Activated B cell treated with CpG ODN at 0.5 μM for 24 hours (primary cell): ENCODE data around the gene CRMP1. TPM values are rescaled to one million over a fixed set of nuclear protein-coding genes. Genes with fewer than 3 reads are reported as not detected.

Experiments used
- ATAC-seq: fragments of 200-7000 bp; cut with Tn5 transposase; one replicate; pipeline ENCODE4 v1.10.0; 2021; ENCODE audit warnings: low read depth, mild to moderate bottlenecking, moderate library complexity
- CTCF ChIA-PET: fragments of 350-600 bp; sonication (Branson Sonifier 250); formaldehyde crosslinking; loops from one replicate; lab custom pipeline; 2021; ENCODE audit warnings: antibody characterized with exemption; lab: Charles Lee
- POLR2A ChIA-PET: fragments of 350-600 bp; sonication (Branson Sonifier 250); formaldehyde crosslinking; loops from one replicate; lab custom pipeline; 2021; ENCODE audit warnings: antibody characterized with exemption; lab: Charles Lee
- DNase-seq: peaks from one replicate; pipeline ENCODE4 v3.0.0; 2022
- H3K27ac Mint-ChIP-seq: one replicate; pipeline ENCODE4 v1.8.0; 2020; ENCODE audit warnings: mixed read lengths
- H3K27me3 Mint-ChIP-seq: one replicate; pipeline ENCODE4 v1.8.0; 2021; ENCODE audit warnings: mixed read lengths
- H3K36me3 Mint-ChIP-seq: one replicate; pipeline ENCODE4 v1.8.0; 2021; ENCODE audit warnings: low read depth, mixed read lengths
- H3K4me1 Mint-ChIP-seq: one replicate; pipeline ENCODE4 v1.8.0; 2021; ENCODE audit warnings: mixed read lengths
- H3K4me3 Mint-ChIP-seq: one replicate; pipeline ENCODE4 v1.8.0; 2020; ENCODE audit warnings: mild to moderate bottlenecking, mixed read lengths
- H3K9me3 Mint-ChIP-seq: one replicate; pipeline ENCODE4 v1.8.0; 2020; ENCODE audit warnings: mixed read lengths
- CTCF ChIP-seq: fragments of 200-600 bp; IDR thresholded peaks from one replicate; pipeline ENCODE4 v1.8.0; 2022; ENCODE audit warnings: antibody characterized with exemption, mild to moderate bottlenecking
- intact Hi-C: fragments of 100-400 bp; cut with micrococcal nuclease; formaldehyde crosslinking; loops from one replicate; pipeline ENCODE4 v1.15.1; 2024
- total RNA-seq: library from RNA; stranded (reverse); gene quantifications from 2 replicates; pipeline ENCODE4 v1.2.3, GENCODE V29; 2022

Gene CRMP1
- total RNA-seq, 1 donor from 2014 or later = 0.09 TPM

GRCh38 chr4:5924461-5925125, 31.7 kb upstream of the CRMP1 start:
- ATAC-seq (no peak), DNase-seq (no peak)
- H3K9me3 Mint-ChIP-seq = no peaks in the 10 kb centered on the region
- no peak for TF ChIP-seq CTCF
- H3K4me1 Mint-ChIP-seq = no peaks in the 10 kb centered on the region
- ChIA-PET POLR2A (no interaction called here), CTCF (no interaction called here)
- intact Hi-C loops = no loop called here
- H3K36me3 Mint-ChIP-seq = no peaks in the 10 kb centered on the region
- no peak overlapping the region for H3K27ac Mint-ChIP-seq
- no peak overlapping the region for H3K4me3 Mint-ChIP-seq
- peaks cover 21% of the 10 kb centered on the region for H3K27me3 Mint-ChIP-seq

- ChIA-PET POLR2A (no interaction called here), CTCF (no interaction called here)
- no peak for DNase-seq
- H3K27ac Mint-ChIP-seq = no peak overlapping the region
- no peak for TF ChIP-seq CTCF
- H3K4me1 Mint-ChIP-seq = no peaks in the 10 kb centered on the region
- intact Hi-C loops = no loop called here
- no peak for ATAC-seq
- no peaks in the 10 kb centered on the region for H3K9me3 Mint-ChIP-seq
- H3K4me3 Mint-ChIP-seq = no peak overlapping the region
- H3K27me3 Mint-ChIP-seq = peaks cover 24% of the 10 kb centered on the region
- no peaks in the 10 kb centered on the region for H3K36me3 Mint-ChIP-seq
These were observed 30.5 kb upstream of the CRMP1 start for GRCh38 chr4:5923376-5923775.

- ChIA-PET CTCF (no interaction called here), POLR2A (no interaction called here)
- no peak for DNase-seq
- H3K4me1 Mint-ChIP-seq = peaks cover 2% of the 10 kb centered on the region
- H3K27me3 Mint-ChIP-seq = peaks cover 24% of the 10 kb centered on the region
- no peak for ATAC-seq
- no peak for TF ChIP-seq CTCF
- H3K36me3 Mint-ChIP-seq = no peaks in the 10 kb centered on the region
- no peak overlapping the region for H3K4me3 Mint-ChIP-seq
- no peak overlapping the region for H3K27ac Mint-ChIP-seq
- no peaks in the 10 kb centered on the region for H3K9me3 Mint-ChIP-seq
- intact Hi-C loops = no loop called here
These were observed 29.7 kb upstream of the CRMP1 start for GRCh38 chr4:5922556-5922955.

- ChIA-PET CTCF (no interaction called here), POLR2A (no interaction called here)
- ATAC-seq (no peak), DNase-seq (no peak)
- Mint-ChIP-seq H3K9me3 (no peaks in the 10 kb centered on the region), H3K36me3 (no peaks in the 10 kb centered on the region), H3K4me1 (peaks cover 4% of the 10 kb centered on the region), H3K27ac (no peak overlapping the region), H3K27me3 (peaks cover 24% of the 10 kb centered on the region), H3K4me3 (no peak overlapping the region)
- intact Hi-C loops = no loop called here
- TF ChIP-seq CTCF = no peak
These were observed 29.1 kb upstream of the CRMP1 start for GRCh38 chr4:5921981-5922380.

GRCh38 chr4:5921101-5921980, 28.5 kb upstream of the CRMP1 start:
- ATAC-seq (no peak), DNase-seq (no peak)
- no peak for TF ChIP-seq CTCF
- intact Hi-C loops = no loop called here
- Mint-ChIP-seq H3K27ac (no peak overlapping the region), H3K27me3 (peaks cover 24% of the 10 kb centered on the region), H3K36me3 (no peaks in the 10 kb centered on the region), H3K4me3 (no peak overlapping the region), H3K4me1 (peaks cover 10% of the 10 kb centered on the region), H3K9me3 (no peaks in the 10 kb centered on the region)
- ChIA-PET POLR2A (no interaction called here), CTCF (no interaction called here)
